ENCODE data around the gene TMEM52.
"Not testable (repeated sequence)": the region's sequence is repeated elsewhere in the genome, so short reads cannot be mapped to it uniquely, and the experiment has no call there.

TMEM52 gene

GRCh38 chr1:1939296-1940122 lies 20.4 kb upstream of the TMEM52 start:
- no peak overlapping the region for H3K27ac Mint-ChIP-seq
- no peak overlapping the region for H3K4me3 Mint-ChIP-seq
- H3K4me1 Mint-ChIP-seq (ENCODE audit: low read depth): no peaks in the 10 kb centered on the region

DNA sequence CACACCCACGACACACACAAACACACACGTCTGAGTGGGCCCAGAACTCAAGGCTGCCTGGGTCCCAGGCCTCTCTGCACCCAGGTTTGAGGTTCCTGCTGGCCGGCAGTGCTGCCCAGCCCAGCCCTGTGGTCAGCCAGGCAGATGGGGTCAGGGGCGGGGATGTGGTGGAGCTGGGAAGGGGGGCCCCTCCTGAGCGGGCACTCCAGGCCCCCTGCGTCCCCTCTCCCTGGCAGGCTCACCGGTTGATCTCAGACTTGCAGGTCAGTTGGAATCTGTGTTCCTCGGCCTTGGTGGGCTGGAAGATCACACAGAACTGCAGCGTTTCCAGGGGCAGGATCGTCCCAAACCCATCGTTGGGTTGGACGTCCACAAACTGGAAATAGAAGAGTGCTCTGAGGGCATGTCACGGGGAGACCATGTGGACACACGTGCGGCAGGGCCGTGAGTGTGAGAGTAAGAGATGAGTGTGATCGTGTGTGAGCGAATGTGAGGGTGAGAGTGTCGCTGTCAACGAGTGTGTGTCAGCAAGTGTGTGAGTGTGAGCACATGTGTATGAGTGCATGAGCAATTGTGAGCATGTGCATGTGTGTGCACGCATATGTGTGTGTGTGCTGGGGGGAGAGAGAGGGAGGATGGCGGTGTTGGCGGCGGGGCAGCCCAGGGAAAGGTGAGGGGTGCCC lies 19.7 kb upstream of the TMEM52 start:
- Mint-ChIP-seq H3K9me3 (peaks cover 6% of the 10 kb centered on the region), H3K27ac (no peak overlapping the region), H3K4me3 (no peak overlapping the region), H3K36me3 (ENCODE audit: low read depth) (no peaks in the 10 kb centered on the region), H3K27me3 (peaks cover 4% of the 10 kb centered on the region), H3K4me1 (ENCODE audit: low read depth) (no peaks in the 10 kb centered on the region)

More at GRCh38 chr1:1939296-1940122, 20.4 kb upstream of the TMEM52 start:
- peaks cover 4% of the 10 kb centered on the region for H3K27me3 Mint-ChIP-seq
- H3K36me3 Mint-ChIP-seq (ENCODE audit: low read depth): no peaks in the 10 kb centered on the region
- H3K9me3 Mint-ChIP-seq: no peaks in the 10 kb centered on the region

DNA sequence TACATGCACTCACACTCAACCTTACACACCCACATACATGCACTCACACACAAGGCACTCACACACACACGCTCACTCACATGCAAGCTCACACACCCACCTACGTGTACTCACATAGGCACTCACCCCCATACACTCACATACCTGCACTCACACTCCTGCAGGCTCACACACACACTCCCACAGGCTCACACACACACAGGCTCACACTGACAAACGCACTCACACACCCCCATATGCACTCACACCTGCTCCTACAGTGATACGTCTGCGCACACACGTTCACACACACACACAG lies 19.1 kb upstream of the TMEM52 start:
- Mint-ChIP-seq H3K4me3 (no peak overlapping the region), H3K36me3 (ENCODE audit: low read depth) (no peaks in the 10 kb centered on the region)

DNA sequence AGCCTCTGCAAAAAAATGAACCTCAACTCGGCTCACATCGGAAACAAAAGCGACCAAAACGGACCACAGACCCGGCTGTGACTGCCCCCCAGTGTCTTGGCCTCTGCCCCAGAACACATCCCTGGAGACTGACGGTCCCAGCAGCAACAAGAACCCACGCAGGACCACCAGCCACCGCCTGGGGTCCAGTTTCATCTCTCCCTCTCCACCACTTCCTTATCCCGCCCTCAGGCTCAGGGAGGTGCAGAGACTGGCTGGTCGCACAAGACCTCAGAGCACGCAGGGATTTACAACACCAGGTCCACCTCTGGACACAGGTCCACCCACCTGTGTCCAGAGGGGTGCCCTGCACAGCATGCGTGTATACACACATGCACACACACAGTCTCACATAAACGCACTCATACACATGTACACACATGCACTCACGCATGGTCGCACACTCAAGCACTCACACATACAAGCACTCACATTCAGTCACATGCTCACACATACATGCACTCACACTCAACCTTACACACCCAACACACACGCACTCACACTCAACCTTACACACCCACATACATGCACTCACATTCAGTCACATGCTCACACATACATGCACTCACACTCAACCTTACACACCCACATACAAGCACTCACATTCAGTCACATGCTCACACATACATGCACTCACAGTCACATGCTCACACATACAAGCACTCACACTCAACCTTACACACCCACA lies 18.6 kb upstream of the TMEM52 start:
- Mint-ChIP-seq H3K27ac (no peak overlapping the region), H3K9me3 (peaks cover 6% of the 10 kb centered on the region), H3K4me1 (ENCODE audit: low read depth) (no peaks in the 10 kb centered on the region), H3K36me3 (ENCODE audit: low read depth) (no peaks in the 10 kb centered on the region), H3K27me3 (peaks cover 4% of the 10 kb centered on the region), H3K4me3 (no peak overlapping the region)

More for the DNA sequence above, 19.1 kb upstream of the TMEM52 start:
- Mint-ChIP-seq H3K4me1 (ENCODE audit: low read depth) (no peaks in the 10 kb centered on the region), H3K27me3 (peaks cover 4% of the 10 kb centered on the region), H3K9me3 (peaks cover 6% of the 10 kb centered on the region), H3K27ac (no peak overlapping the region)

DNA sequence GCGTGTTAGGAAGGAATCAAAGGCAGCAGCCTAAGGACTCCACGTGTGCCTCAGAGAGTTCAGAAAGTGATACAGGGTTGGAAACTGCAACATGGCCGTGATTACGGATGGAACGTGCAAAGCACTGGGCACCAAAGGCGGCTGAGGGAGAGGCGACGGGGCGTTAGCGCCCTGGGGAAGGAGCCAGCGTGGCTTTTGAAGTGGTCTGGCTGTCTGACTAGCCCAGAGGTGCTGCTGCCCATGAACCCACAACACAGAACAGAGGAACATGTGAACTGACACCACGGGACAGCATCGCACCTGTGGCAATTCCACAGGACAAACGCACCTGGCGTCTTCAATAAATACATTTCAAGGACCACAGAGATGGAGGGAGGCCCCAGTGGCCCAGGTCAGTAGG lies 18.0 kb upstream of the TMEM52 start:
- peaks cover 6% of the 10 kb centered on the region for H3K9me3 Mint-ChIP-seq
- H3K27me3 Mint-ChIP-seq: peaks cover 4% of the 10 kb centered on the region
- no peaks in the 10 kb centered on the region for H3K4me1 Mint-ChIP-seq (ENCODE audit: low read depth)
- no peaks in the 10 kb centered on the region for H3K36me3 Mint-ChIP-seq (ENCODE audit: low read depth)
- H3K4me3 Mint-ChIP-seq: no peak overlapping the region
- no peak overlapping the region for H3K27ac Mint-ChIP-seq

GRCh38 chr1:1934848-1935247 lies 15.8 kb upstream of the TMEM52 start:
- H3K9me3 Mint-ChIP-seq; H3K4me3 Mint-ChIP-seq; H3K36me3 Mint-ChIP-seq (ENCODE audit: low read depth); H3K27me3 Mint-ChIP-seq; H3K27ac Mint-ChIP-seq; H3K4me1 Mint-ChIP-seq (ENCODE audit: low read depth): not testable (repeated sequence)

GRCh38 chr1:1929639-1930545 lies 10.8 kb upstream of the TMEM52 start:
- H3K27me3 Mint-ChIP-seq: no peaks in the 10 kb centered on the region
- no peaks in the 10 kb centered on the region for H3K36me3 Mint-ChIP-seq (ENCODE audit: low read depth)
- peaks cover 6% of the 10 kb centered on the region for H3K9me3 Mint-ChIP-seq
- no peak overlapping the region for H3K4me3 Mint-ChIP-seq
- no peaks in the 10 kb centered on the region for H3K4me1 Mint-ChIP-seq (ENCODE audit: low read depth)
- no peak overlapping the region for H3K27ac Mint-ChIP-seq

- no peaks in the 10 kb centered on the region for H3K4me1 Mint-ChIP-seq (ENCODE audit: low read depth)
Observed at GRCh38 chr1:1929102-1929638, 10.1 kb upstream of the TMEM52 start.

DNA sequence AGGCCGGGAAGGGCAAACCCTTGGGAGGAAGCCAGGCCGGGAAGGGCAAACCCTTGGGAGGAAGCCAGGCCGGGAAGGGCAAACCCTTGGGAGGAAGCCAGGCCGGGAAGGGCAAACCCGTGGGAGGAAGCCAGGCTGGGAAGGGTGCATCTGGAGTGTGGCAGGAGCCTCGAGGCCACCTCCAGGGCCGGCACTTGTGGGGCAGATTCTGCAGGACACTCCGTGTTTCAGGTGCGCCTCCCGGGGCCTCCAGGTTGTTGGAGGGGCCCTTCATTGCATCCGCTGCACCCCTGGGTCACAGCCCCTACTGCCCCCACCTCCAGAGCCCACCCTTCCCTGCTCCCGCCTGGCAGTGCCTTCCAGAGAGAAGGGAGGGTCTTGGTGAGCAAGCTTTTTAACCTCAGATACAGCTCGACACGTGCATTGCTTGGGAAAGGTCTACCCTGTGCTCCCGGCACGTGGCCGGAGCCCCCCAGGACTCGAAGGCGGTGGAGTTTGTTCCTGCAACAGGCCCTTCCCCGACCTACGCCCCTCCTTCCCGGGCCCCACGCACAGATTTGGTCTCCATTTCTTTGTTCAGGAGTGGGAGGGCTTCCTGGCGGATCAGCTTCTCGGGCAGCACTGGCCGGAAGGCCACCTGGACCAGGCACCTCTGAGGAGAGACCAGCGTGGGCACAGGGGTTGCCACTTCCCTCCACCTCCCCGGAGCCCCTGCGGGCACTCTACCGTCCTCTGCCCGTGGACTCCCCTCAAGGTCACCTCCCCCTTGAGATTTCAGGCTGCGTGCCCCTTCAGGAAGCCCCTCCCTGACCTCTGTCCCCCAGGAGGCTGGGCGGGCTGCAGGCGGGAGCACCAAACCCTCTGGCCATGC lies 9.4 kb upstream of the TMEM52 start:
- Mint-ChIP-seq H3K36me3 (ENCODE audit: low read depth) (no peaks in the 10 kb centered on the region), H3K27ac (no peak overlapping the region), H3K4me3 (no peak overlapping the region), H3K9me3 (no peaks in the 10 kb centered on the region), H3K4me1 (ENCODE audit: low read depth) (no peaks in the 10 kb centered on the region), H3K27me3 (no peaks in the 10 kb centered on the region)

More at GRCh38 chr1:1929102-1929638, 10.1 kb upstream of the TMEM52 start:
- Mint-ChIP-seq H3K27me3 (no peaks in the 10 kb centered on the region), H3K27ac (no peak overlapping the region), H3K4me3 (no peak overlapping the region), H3K36me3 (ENCODE audit: low read depth) (no peaks in the 10 kb centered on the region), H3K9me3 (peaks cover 3% of the 10 kb centered on the region)

GRCh38 chr1:1927751-1928150 lies 8.7 kb upstream of the TMEM52 start:
- H3K36me3 Mint-ChIP-seq (ENCODE audit: low read depth): no peaks in the 10 kb centered on the region
- no peak overlapping the region for H3K27ac Mint-ChIP-seq
- no peaks in the 10 kb centered on the region for H3K27me3 Mint-ChIP-seq

DNA sequence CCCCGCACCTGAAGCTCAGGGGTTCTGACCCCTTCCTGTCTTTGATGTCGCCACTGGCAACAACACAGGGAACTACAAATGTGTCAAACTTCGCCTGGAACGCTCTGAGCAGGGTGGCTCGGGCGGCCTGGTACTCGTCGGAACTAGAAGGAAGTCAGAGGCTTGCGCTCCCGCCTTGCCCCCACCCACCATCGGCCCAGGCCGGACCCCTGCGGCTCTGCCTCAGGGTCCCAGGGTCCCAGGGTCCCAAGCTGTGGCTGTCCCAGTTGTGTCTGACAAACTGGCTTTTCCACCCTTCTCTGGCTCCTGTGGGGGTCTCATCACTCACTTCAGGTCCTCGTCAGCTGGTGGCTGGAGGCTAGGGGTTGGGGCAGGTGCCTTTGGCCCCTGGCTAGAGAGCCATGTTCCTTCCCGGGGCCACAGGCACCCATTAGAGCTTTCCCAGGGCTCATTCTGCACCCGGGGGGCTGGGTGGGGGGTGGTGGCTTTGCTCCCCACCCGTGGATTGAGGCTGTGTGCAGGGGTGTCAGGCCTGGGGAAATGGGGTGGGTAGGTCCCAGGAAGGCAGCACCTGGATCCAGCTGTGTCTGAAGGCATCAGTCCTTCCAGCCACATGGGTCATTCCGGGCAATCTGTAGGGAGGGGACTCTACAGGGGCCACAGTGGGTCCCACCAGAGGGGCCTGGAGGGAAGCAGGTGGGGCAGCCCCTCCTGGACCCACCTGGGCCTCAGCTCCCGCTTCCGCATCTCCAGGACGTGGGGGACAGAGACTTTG lies 8.0 kb upstream of the TMEM52 start:
- H3K4me1 Mint-ChIP-seq (ENCODE audit: low read depth): no peaks in the 10 kb centered on the region
- no peaks in the 10 kb centered on the region for H3K9me3 Mint-ChIP-seq
- no peaks in the 10 kb centered on the region for H3K27me3 Mint-ChIP-seq
- H3K27ac Mint-ChIP-seq: no peak overlapping the region
- no peaks in the 10 kb centered on the region for H3K36me3 Mint-ChIP-seq (ENCODE audit: low read depth)
- H3K4me3 Mint-ChIP-seq: no peak overlapping the region

More at GRCh38 chr1:1927751-1928150, 8.7 kb upstream of the TMEM52 start:
- Mint-ChIP-seq H3K4me1 (ENCODE audit: low read depth) (no peaks in the 10 kb centered on the region), H3K4me3 (no peak overlapping the region), H3K9me3 (no peaks in the 10 kb centered on the region)

GRCh38 chr1:1926346-1926811 lies 7.3 kb upstream of the TMEM52 start:
- Mint-ChIP-seq H3K4me3 (no peak overlapping the region), H3K27ac (no peak overlapping the region), H3K27me3 (no peaks in the 10 kb centered on the region), H3K4me1 (ENCODE audit: low read depth) (no peaks in the 10 kb centered on the region), H3K36me3 (ENCODE audit: low read depth) (no peaks in the 10 kb centered on the region), H3K9me3 (no peaks in the 10 kb centered on the region)

Measured in stimulated activated naive CD8-positive, alpha-beta T cell treated with anti-CD3 and anti-CD28 coated beads, Interleukin-15, Interleukin-2, amounts not matched to agents 100 ng/mL and 50 ng/mL, for 24 hours (primary cell).